ENCODE data around the gene GOLGA3. TPM values are rescaled to one million over a fixed set of nuclear protein-coding genes. Genes with fewer than 3 reads are reported as not detected.

GOLGA3 gene
- total and polyA plus RNA-seq, 9 of the 15 experiments (the other 6 are each of a cell fraction or from before 2014, with no cell fraction given) = 1.9 to 48.1 (median 18.4) TPM

- TF ChIP-seq PCBP1 (IDR thresholded peaks at IDR 0.05; ENCODE audit: low read depth, low read length, poor library complexity, severe bottlenecking) = no peak
- TF ChIP-seq KLF13 (tag; IDR thresholded peaks at IDR 0.05; ENCODE audit: borderline replicate concordance, low read depth) = no peak
- TF ChIP-seq CHD1 (IDR thresholded peaks at IDR 0.05; ENCODE audit: low read length) = no peak
- TF ChIP-seq ZNF507 (tag; conservative IDR thresholded peaks at IDR 0.05) = no peak
- no peak for TF ChIP-seq NR1H2 (CRISPR knock-in tag; IDR thresholded peaks at IDR 0.05)
- TF ChIP-seq ZNF655 (CRISPR knock-in tag; IDR thresholded peaks at IDR 0.05) = no peak
- TF ChIP-seq LEF1 (IDR thresholded peaks at IDR 0.05) = no peak
- TF ChIP-seq RFX5 (IDR thresholded peaks at IDR 0.05; ENCODE audit: low read depth, low read length) = no peak
- TF ChIP-seq ESRRB (CRISPR knock-in tag; IDR thresholded peaks at IDR 0.05; ENCODE audit: borderline replicate concordance) = no peak
- TF ChIP-seq PTBP1 (IDR thresholded peaks at IDR 0.05; ENCODE audit: low read depth, low read length) = no peak
- TF ChIP-seq CBFA2T2 (conservative IDR thresholded peaks at IDR 0.05) = peak; percentile 58
- TF ChIP-seq ZBTB33 (CRISPR knock-in tag; IDR thresholded peaks at IDR 0.05) = no peak; the same call in 1 of the 2 replicates
- no peak for TF ChIP-seq IRF1 (CRISPR knock-in tag; IDR thresholded peaks at IDR 0.05; ENCODE audit: borderline replicate concordance)
- no peak for TF ChIP-seq SLC30A9 (CRISPR knock-in tag; IDR thresholded peaks at IDR 0.05)
- TF ChIP-seq RAD51 (IDR thresholded peaks at IDR 0.05; ENCODE audit: borderline replicate concordance, low read depth) = peak; percentile 28; the same call in 1 of the 2 replicates
- TF ChIP-seq HLTF (IDR thresholded peaks at IDR 0.05) = no peak
- TF ChIP-seq BRF1 (IDR thresholded peaks at IDR 0.05; ENCODE audit: borderline replicate concordance, extremely low read depth, insufficient read length) = no peak
- no peak for TF ChIP-seq ZNF740 (CRISPR knock-in tag; IDR thresholded peaks at IDR 0.05)
- TF ChIP-seq ZNF740 (tag; IDR thresholded peaks at IDR 0.05) = no peak
- TF ChIP-seq TBL1XR1 (IDR thresholded peaks at IDR 0.05; ENCODE audit: low read length in 2 of 2) = no peak
Measured at GRCh38 chr12:132842449-132843045, 13.9 kb upstream of the GOLGA3 start (continued).
